Erythroblast (primary cell): ENCODE results near the gene SLC12A4.

ENCODE experiments used
- GATA1 ChIP-seq: IDR thresholded peaks from 2 replicates; pipeline ENCODE4 v1.6.1; 2011; ENCODE audit warnings: low read depth, mild to moderate bottlenecking, control low read depth, low read length, moderate library complexity
- POLR2A ChIP-seq: IDR thresholded peaks from 2 replicates; pipeline ENCODE4 v1.6.1; 2011; ENCODE audit warnings: mild to moderate bottlenecking, low read length

DNA sequence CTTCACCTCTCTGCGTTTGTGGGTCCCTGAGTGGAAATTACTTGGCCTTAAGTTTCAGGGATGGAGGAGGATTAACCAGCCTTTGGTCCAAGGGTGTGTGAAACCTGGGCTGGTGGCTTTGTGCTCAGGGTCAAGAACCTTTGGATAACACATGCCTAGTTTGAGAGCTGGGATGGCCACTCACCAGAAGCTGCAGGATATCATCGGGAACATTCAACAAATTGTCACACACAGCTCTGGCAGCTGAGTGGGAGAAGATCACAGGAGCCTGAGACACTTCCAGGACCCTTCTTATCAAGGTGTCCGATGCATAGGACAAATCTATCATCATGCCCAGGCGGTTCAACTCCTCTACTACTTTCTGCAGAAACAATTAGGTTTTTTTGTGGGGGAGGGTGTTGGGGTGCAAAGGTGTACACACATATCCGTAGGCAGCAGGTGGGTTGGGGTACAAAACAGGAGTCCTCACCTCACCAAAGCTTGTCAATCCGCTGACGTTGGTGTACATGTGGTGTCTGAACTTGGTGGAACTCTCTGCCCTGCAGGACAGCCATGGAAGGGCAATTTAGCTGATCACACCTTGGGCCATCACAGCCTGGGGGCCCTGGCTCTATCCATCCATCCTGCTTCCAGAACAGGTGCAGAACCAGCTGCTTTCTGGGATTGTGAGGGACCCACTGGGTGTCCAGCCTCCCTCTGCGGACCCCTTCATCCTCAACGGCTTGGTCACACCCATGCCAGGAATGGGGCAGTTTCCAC lies 9.2 kb upstream of the SLC12A4 start:
- no peak for TF ChIP-seq POLR2A
- no peak for TF ChIP-seq GATA1
